HEK293 (cell line): ENCODE results near the gene POLE3.

Source experiments
- CTCF ChIP-seq: fragments of 450-650 bp; formaldehyde crosslinking; IDR thresholded peaks from 2 replicates; pipeline ENCODE4 v1.5.1; 2016; ENCODE audit warnings: missing biosample characterization, missing genetic modification characterization
- SP7 ChIP-seq: fragments of 450-650 bp; formaldehyde crosslinking; IDR thresholded peaks from 2 replicates; pipeline ENCODE4 v1.5.1; 2016; ENCODE audit warnings: missing biosample characterization, missing genetic modification characterization
- ZBTB20 ChIP-seq: fragments of 450-650 bp; formaldehyde crosslinking; IDR thresholded peaks from 2 replicates; pipeline ENCODE4 v1.5.1; 2016; ENCODE audit warnings: missing biosample characterization, missing genetic modification characterization
- ZBTB21 ChIP-seq: fragments of 450-650 bp; formaldehyde crosslinking; IDR thresholded peaks from 2 replicates; pipeline ENCODE4 v1.5.1; 2017; ENCODE audit warnings: missing biosample characterization, missing genetic modification characterization
- ZBTB7A ChIP-seq: fragments of 450-650 bp; formaldehyde crosslinking; IDR thresholded peaks from 2 replicates; pipeline ENCODE4 v1.5.1; 2016; ENCODE audit warnings: low read depth, missing biosample characterization, missing genetic modification characterization
- ZIC2 ChIP-seq: fragments of 450-650 bp; formaldehyde crosslinking; IDR thresholded peaks from 2 replicates; pipeline ENCODE4 v1.5.1; 2016; ENCODE audit warnings: missing biosample characterization, missing genetic modification characterization
- ZNF16 ChIP-seq: fragments of 450-650 bp; formaldehyde crosslinking; IDR thresholded peaks from 2 replicates; pipeline ENCODE4 v1.5.1; 2016; ENCODE audit warnings: low read depth, missing biosample characterization, missing genetic modification characterization
- ZNF639 ChIP-seq: fragments of 450-650 bp; formaldehyde crosslinking; IDR thresholded peaks from 2 replicates; pipeline ENCODE4 v1.5.1; 2016; ENCODE audit warnings: missing biosample characterization, missing genetic modification characterization

- TF ChIP-seq ZNF639 (tag by site-specific recombination) (no peak), ZNF16 (tag by site-specific recombination) (no peak), ZIC2 (tag by site-specific recombination) (no peak), CTCF (tag by site-specific recombination) (no peak), ZBTB21 (tag by site-specific recombination) (no peak), ZBTB7A (no peak), SP7 (tag by site-specific recombination) (no peak), ZBTB20 (no peak)
Measured at GRCh38 chr9:113427629-113428028, 17.2 kb upstream of the POLE3 start.
